Body of pancreas (tissue), 4 donors: Measurements from ENCODE around the gene INVS.

Experiments
- POLR2A ChIP-seq, 3 donors: fragments of 450-650 bp; IDR thresholded peaks; one replicate each; pipeline ENCODE4 v1.6.1; 2016; ENCODE audit warnings: antibody characterized with exemption in 3 of 3, mild to moderate bottlenecking in 2 of 3
- TF ChIP-seq, protein P1 (sequence below), 7 experiments: fragments of 450-650 bp in 4 of 7; fragments of 200-600 bp in 3 of 7; sonication (generic) in 3 of 7; IDR thresholded peaks; one replicate each; pipeline ENCODE4 v1.5.1; 2016 to 2019; ENCODE audit warnings: antibody characterized with exemption in 7 of 7

DNA sequence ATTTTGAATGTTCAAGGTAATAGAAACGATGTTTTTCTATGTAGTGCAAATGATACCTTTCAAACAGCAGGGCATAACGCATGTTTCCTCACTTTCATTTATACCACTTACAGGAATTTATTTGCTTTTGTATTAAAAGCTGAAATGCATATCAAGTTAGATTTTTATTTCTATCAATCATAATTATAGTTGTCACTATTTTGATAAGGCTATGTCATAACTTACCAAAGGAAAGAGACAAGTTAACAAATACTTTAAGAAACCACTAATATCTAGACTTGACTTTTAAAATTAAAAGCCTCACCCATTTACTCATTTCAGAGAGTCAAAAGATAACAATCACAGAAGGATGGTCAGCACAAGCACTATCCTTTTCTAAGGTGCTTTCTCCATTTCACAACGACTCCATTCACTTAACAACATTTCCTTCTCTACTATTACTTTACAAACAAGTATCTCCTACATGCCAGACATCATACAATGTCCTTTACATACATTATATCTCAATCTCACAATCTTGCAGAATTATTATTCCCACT lies 12.9 kb upstream of the INVS start:
- TF ChIP-seq, protein P1, sequence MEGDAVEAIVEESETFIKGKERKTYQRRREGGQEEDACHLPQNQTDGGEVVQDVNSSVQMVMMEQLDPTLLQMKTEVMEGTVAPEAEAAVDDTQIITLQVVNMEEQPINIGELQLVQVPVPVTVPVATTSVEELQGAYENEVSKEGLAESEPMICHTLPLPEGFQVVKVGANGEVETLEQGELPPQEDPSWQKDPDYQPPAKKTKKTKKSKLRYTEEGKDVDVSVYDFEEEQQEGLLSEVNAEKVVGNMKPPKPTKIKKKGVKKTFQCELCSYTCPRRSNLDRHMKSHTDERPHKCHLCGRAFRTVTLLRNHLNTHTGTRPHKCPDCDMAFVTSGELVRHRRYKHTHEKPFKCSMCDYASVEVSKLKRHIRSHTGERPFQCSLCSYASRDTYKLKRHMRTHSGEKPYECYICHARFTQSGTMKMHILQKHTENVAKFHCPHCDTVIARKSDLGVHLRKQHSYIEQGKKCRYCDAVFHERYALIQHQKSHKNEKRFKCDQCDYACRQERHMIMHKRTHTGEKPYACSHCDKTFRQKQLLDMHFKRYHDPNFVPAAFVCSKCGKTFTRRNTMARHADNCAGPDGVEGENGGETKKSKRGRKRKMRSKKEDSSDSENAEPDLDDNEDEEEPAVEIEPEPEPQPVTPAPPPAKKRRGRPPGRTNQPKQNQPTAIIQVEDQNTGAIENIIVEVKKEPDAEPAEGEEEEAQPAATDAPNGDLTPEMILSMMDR (IDR thresholded peaks at IDR 0.05) = no peak
- TF ChIP-seq POLR2A (IDR thresholded peaks at IDR 0.05) = no peak
